BE2C (cell line): ENCODE measurements around the gene PTPRN2.

Experiments used
- DNase-seq: peaks from one replicate; pipeline ENCODE4 v3.0.0-alpha.2; 2020
- H3K27me3 ChIP-seq: fragments of 250-450 bp; sonication (Bioruptor Pico); 2 replicates; pipeline ENCODE4 v1.5.1; 2020; ENCODE audit warnings: mild to moderate bottlenecking
- H3K36me3 ChIP-seq: fragments of 250-450 bp; sonication (Bioruptor Pico); 2 replicates; pipeline ENCODE4 v1.5.1; 2020; ENCODE audit warnings: mild to moderate bottlenecking
- H3K4me1 ChIP-seq: fragments of 250-450 bp; sonication (Bioruptor Pico); 2 replicates; pipeline ENCODE4 v1.5.1; 2020
- H3K4me3 ChIP-seq: 2 replicates; pipeline ENCODE4 v1.5.1; 2011; ENCODE audit warnings: low read depth, low read length
- H3K9me3 ChIP-seq: fragments of 250-450 bp; sonication (Bioruptor Pico); 2 replicates; pipeline ENCODE4 v1.5.1; 2020
- CTCF ChIP-seq: IDR thresholded peaks from 2 replicates; pipeline ENCODE4 v1.5.1; 2012; ENCODE audit warnings: mild to moderate bottlenecking, low read depth, low read length

The PTPRN2 gene

DNA sequence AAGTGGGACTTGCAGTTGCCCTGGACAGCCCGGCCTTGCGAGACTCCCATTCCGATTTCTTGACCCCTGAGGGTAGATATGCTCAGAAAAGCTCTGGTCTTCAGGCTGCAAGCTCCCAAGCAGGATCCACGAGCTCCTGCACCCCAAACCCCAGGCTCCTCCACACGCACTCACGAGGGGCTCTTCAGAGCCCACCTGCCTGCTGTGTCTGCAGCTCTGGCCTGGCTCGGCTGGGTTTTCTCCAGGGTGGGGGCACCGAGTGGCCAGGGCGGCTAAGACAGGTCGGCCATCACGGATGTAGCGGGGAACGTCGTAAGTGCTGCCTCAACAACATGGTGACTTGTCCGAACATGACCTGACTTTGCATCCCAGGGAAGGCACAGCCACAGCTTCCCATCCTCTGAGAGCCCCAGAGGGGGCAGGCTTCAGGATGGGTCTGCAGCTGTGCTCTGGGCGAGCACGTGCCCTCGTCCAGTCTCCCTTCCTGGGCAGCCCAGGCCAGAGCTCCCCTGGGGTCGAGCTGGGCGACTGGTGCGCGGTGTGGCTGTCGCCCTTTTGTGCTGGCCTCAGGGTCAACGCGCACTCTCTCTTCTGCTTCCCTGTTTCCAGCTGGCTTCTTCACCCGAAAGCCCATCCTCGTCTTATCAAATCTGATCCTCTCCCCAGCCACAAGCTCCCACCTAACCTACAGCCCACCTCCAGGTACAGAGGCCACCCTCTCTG lies 835.5 kb downstream of the PTPRN2 start:
- H3K27me3 ChIP-seq: no peaks in the 10 kb centered on the region
- no peaks in the 10 kb centered on the region for H3K9me3 ChIP-seq

GRCh38 chr7:157751406-157751805 lies 836.2 kb downstream of the PTPRN2 start:
- DNase-seq: no peak
- Histone ChIP-seq H3K9me3 (no peaks in the 10 kb centered on the region), H3K36me3 (no peaks in the 10 kb centered on the region), H3K27me3 (no peaks in the 10 kb centered on the region), H3K4me1 (no peaks in the 10 kb centered on the region), H3K4me3 (no peak overlapping the region)
- no peak for TF ChIP-seq CTCF

More for the DNA sequence above, 835.5 kb downstream of the PTPRN2 start:
- no peak overlapping the region for H3K4me3 ChIP-seq
- no peak for DNase-seq
- H3K36me3 ChIP-seq: no peaks in the 10 kb centered on the region
- no peak for TF ChIP-seq CTCF
- H3K4me1 ChIP-seq: no peaks in the 10 kb centered on the region

- no peaks in the 10 kb centered on the region for H3K27me3 ChIP-seq
- H3K9me3 ChIP-seq: no peaks in the 10 kb centered on the region
- DNase-seq: no peak
- H3K4me3 ChIP-seq: no peak overlapping the region
- no peaks in the 10 kb centered on the region for H3K4me1 ChIP-seq
- TF ChIP-seq CTCF: no peak
- H3K36me3 ChIP-seq: no peaks in the 10 kb centered on the region
These were observed 837.3 kb downstream of the PTPRN2 start for GRCh38 chr7:157750291-157750690.

DNA sequence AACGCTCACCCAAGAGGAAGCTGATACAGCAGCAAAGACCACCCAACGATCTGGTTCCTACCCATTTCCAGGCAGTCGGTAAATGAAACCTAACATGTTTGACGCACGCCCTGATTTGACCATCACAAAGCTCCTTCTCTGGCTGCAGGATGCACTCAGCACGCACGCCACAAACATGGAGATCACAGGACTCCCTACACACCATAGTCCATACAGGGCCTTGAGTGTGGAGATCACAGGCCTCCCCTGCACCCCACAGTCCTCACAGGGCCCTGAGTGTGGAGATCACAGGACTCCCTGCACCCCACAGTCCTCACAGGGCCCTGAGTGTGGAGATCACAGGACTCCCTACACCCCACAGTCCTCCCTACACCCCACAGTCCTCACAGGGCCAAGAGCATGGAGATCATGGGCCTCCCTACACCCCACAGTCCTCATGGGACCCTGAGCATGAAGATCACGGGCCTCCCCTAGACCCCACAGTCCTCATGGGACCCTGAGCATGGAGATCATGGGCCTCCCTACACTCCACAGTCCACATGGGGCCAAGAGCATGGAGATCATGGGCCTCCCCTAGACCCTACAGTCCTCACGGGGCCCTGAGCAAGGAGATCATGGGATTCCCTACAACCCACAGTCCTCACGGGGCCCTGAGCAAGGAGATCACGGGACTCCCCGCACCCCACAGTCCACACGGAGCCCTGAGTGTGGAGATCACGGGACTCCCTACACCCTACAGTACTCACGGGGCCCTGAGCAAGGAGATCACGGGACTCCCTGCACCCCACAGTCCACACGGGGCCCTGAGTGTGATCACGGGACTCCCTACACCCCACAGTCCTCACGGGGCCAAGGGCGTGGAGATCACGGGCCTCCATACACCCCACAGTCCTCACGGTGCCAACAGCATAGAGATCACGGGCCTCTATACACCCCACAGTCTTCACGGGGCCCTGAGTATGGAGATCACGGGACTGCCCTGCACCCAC lies 841.6 kb downstream of the PTPRN2 start:
- no peak for TF ChIP-seq CTCF
- H3K4me1 ChIP-seq: no peaks in the 10 kb centered on the region
- H3K36me3 ChIP-seq: no peaks in the 10 kb centered on the region
- DNase-seq: no peak
- H3K4me3 ChIP-seq: no peak overlapping the region
- H3K9me3 ChIP-seq: no peaks in the 10 kb centered on the region
- no peaks in the 10 kb centered on the region for H3K27me3 ChIP-seq

- no peaks in the 10 kb centered on the region for H3K4me1 ChIP-seq
- H3K36me3 ChIP-seq: no peaks in the 10 kb centered on the region
- no peaks in the 10 kb centered on the region for H3K27me3 ChIP-seq
- no peak overlapping the region for H3K4me3 ChIP-seq
- no peak for TF ChIP-seq CTCF
- no peak for DNase-seq
- no peaks in the 10 kb centered on the region for H3K9me3 ChIP-seq
These were observed 842.6 kb downstream of the PTPRN2 start for GRCh38 chr7:157744786-157745601.
